HepG2 (cell line): Measurements from ENCODE around the gene MSI2. TPM values are rescaled to one million over a fixed set of nuclear protein-coding genes. Genes with fewer than 3 reads are reported as not detected.

Experiments used
- ATF7 ChIP-seq, 2 experiments: fragments of 450-650 bp in 1 of 2; sonication (generic) in 1 of 2; formaldehyde crosslinking in 1 of 2; IDR thresholded peaks; 2 replicates each; pipeline versions ENCODE4 v1.4.0 to v1.6.1; 2016 to 2020; ENCODE audit warnings: antibody characterized with exemption in 1 of 2, mild to moderate bottlenecking in 1 of 2, missing genetic modification reagents in 1 of 2
- BHLHE40 ChIP-seq: IDR thresholded peaks from 2 replicates; pipeline ENCODE4 v1.6.1; 2011; ENCODE audit warnings: low read length, improper control_type of control experiment
- CREM ChIP-seq, 2 experiments: sonication (generic) in 1 of 2; formaldehyde crosslinking in 1 of 2; IDR thresholded peaks; 2 replicates each; pipeline versions ENCODE4 v1.4.0 to v1.6.1; 2016 to 2020; ENCODE audit warnings: antibody characterized with exemption in 1 of 2, mild to moderate bottlenecking in 1 of 2, missing genetic modification reagents in 1 of 2
- ELF4 ChIP-seq: sonication (generic); formaldehyde crosslinking; IDR thresholded peaks from 2 replicates; pipeline ENCODE4 v1.5.0; 2020; ENCODE audit warnings: missing genetic modification reagents, mild to moderate bottlenecking, moderate library complexity, borderline replicate concordance
- GABPB1 ChIP-seq: IDR thresholded peaks from 2 replicates; pipeline ENCODE4 v1.6.1; 2016; ENCODE audit warnings: mild to moderate bottlenecking, missing genetic modification reagents, moderate library complexity, missing compliant biosample characterization
- GLMP ChIP-seq: sonication (generic); formaldehyde crosslinking; IDR thresholded peaks from 2 replicates; pipeline ENCODE4 v1.9.0; 2021; ENCODE audit warnings: missing genetic modification reagents, mild to moderate bottlenecking, borderline replicate concordance
- IRF2 ChIP-seq: IDR thresholded peaks from 2 replicates; pipeline ENCODE4 v1.6.1; 2018; ENCODE audit warnings: missing genetic modification reagents, missing compliant biosample characterization
- KMT2B ChIP-seq: IDR thresholded peaks from 2 replicates; pipeline ENCODE4 v1.6.1; 2016; ENCODE audit warnings: missing genetic modification reagents, missing compliant biosample characterization
- MAZ ChIP-seq, 2 experiments: sonication (generic) in 1 of 2; formaldehyde crosslinking in 1 of 2; IDR thresholded peaks; 2 replicates each; pipeline versions ENCODE4 v1.5.0 to v1.6.1; 2012 to 2020; ENCODE audit warnings: low read depth in 2 of 2, mild to moderate bottlenecking in 2 of 2, borderline replicate concordance in 1 of 2, improper control_type of control experiment in 1 of 2, low read length in 1 of 2, missing genetic modification reagents in 1 of 2, moderate library complexity in 1 of 2
- MTA3 ChIP-seq: sonication (generic); formaldehyde crosslinking; IDR thresholded peaks from 2 replicates; pipeline ENCODE4 v1.4.0; 2020; ENCODE audit warnings: missing genetic modification reagents
- MXD4 ChIP-seq: IDR thresholded peaks from 2 replicates; pipeline ENCODE4 v1.6.1; 2016; ENCODE audit warnings: mild to moderate bottlenecking, missing biosample characterization, missing genetic modification reagents
- NR2F1 ChIP-seq, 2 experiments: fragments of 450-650 bp in 1 of 2; formaldehyde crosslinking in 1 of 2; IDR thresholded peaks; 2 replicates each; pipeline versions ENCODE4 v1.5.0 to v1.6.1; 2016 to 2020; ENCODE audit warnings: mild to moderate bottlenecking in 1 of 2, missing compliant biosample characterization in 1 of 2, missing genetic modification reagents in 1 of 2, moderate library complexity in 1 of 2
- PHF21A ChIP-seq: sonication (generic); formaldehyde crosslinking; IDR thresholded peaks from 2 replicates; pipeline ENCODE4 v1.5.0; 2020; ENCODE audit warnings: mild to moderate bottlenecking, missing genetic modification reagents
- POGZ ChIP-seq: sonication (generic); formaldehyde crosslinking; IDR thresholded peaks from 2 replicates; pipeline ENCODE4 v1.4.0; 2020; ENCODE audit warnings: mild to moderate bottlenecking, missing genetic modification reagents
- POLR2AphosphoS2 ChIP-seq: IDR thresholded peaks from 2 replicates; pipeline ENCODE4 v1.6.1; 2011; ENCODE audit warnings: low read depth, low read length, improper control_type of control experiment
- SRF ChIP-seq: IDR thresholded peaks from 2 replicates; pipeline ENCODE4 v1.6.1; 2011; ENCODE audit warnings: mild to moderate bottlenecking, low read depth, low read length, moderate library complexity
- STAT5B ChIP-seq: sonication (generic); formaldehyde crosslinking; IDR thresholded peaks from 2 replicates; pipeline ENCODE4 v1.4.0; 2020; ENCODE audit warnings: missing genetic modification reagents
- USF2 ChIP-seq, 2 experiments: sonication (generic) in 1 of 2; formaldehyde crosslinking in 1 of 2; IDR thresholded peaks; 2 replicates each; pipeline versions ENCODE4 v1.5.1 to v1.6.1; 2011 to 2020; ENCODE audit warnings: borderline replicate concordance in 1 of 2, low read depth in 1 of 2, low read length in 1 of 2, mild to moderate bottlenecking in 1 of 2, missing genetic modification reagents in 1 of 2, moderate library complexity in 1 of 2
- XRCC5 ChIP-seq: fragments of 200-400 bp; formaldehyde crosslinking; optimal IDR thresholded peaks from 2 replicates; pipeline ENCODE3; 2017; ENCODE audit warnings: mild to moderate bottlenecking, low read length
- ZNF207 ChIP-seq: fragments of 450-650 bp; IDR thresholded peaks from 2 replicates; pipeline ENCODE4 v1.6.1; 2016; ENCODE audit warnings: antibody characterized with exemption, borderline replicate concordance
- ZNF616 ChIP-seq: sonication (generic); formaldehyde crosslinking; IDR thresholded peaks from 2 replicates; pipeline ENCODE4 v1.5.0; 2020; ENCODE audit warnings: low read depth, mild to moderate bottlenecking, missing genetic modification reagents
- ZNF737 ChIP-seq: sonication (generic); formaldehyde crosslinking; IDR thresholded peaks from 2 replicates; pipeline ENCODE4 v1.5.0; 2020; ENCODE audit warnings: missing genetic modification reagents, mild to moderate bottlenecking, borderline replicate concordance
- polyA plus RNA-seq, 8 experiments: library from polyadenylated mRNA; depleted of rRNA in 3 of 8; stranded (reverse) in 7 of 8; unstranded in 1 of 8; fragments of >200 nt; fragmentation: Illumina TruSeq in 4 of 8; extraction: Trizol in 4 of 8; gene quantifications; 2 replicates each; pipeline versions ENCODE4 v1.2.1 to v1.2.3, GENCODE V29; 2011 to 2016; ENCODE audit warnings: low read depth in 4 of 8, missing spikeins in 1 of 8, mixed read lengths in 1 of 8; ENCODE audit not compliant: insufficient read depth in 1 of 8
- total RNA-seq, 5 experiments: library from RNA; depleted of rRNA; stranded (reverse); fragments of >200 nt; fragmentation: Illumina TruSeq; extraction: Trizol; gene quantifications; 2 replicates each; pipeline ENCODE4 v1.2.3, GENCODE V29; 2016; ENCODE audit warnings: low read depth in 1 of 5
- TF ChIP-seq, protein P1 (sequence below): sonication (generic); formaldehyde crosslinking; IDR thresholded peaks from 2 replicates; pipeline ENCODE4 v1.8.0; 2022; ENCODE audit warnings: missing genetic modification reagents, mild to moderate bottlenecking, moderate library complexity, borderline replicate concordance
- TF ChIP-seq, protein P2 (sequence below): sonication (generic); formaldehyde crosslinking; IDR thresholded peaks from 2 replicates; pipeline ENCODE4 v1.8.1; 2022; ENCODE audit warnings: mild to moderate bottlenecking, missing genetic modification reagents

MSI2 gene
- total and polyA plus RNA-seq, 2 of the 13 experiments (the other 11 are each of a cell fraction or from before 2014, with no cell fraction given): 77.5 to 78.4 TPM

- TF ChIP-seq GABPB1 (peak; percentile 78), MXD4 (CRISPR knock-in tag) (peak; percentile 80), POGZ (CRISPR knock-in tag) (peak; percentile 83), STAT5B (no peak), MTA3 (CRISPR knock-in tag) (no peak), USF2 (IDR thresholded peaks at IDR 0.05; ENCODE audit: low read depth, low read length) (peak; percentile 44), USF2 (CRISPR knock-in tag; IDR thresholded peaks at IDR 0.05; ENCODE audit: borderline replicate concordance) (peak; percentile 70; the same call in 1 of the 2 replicates), IRF2 (CRISPR knock-in tag) (peak; percentile 19; the same call in 1 of the 2 replicates), ATF7 (IDR thresholded peaks at IDR 0.05) (no peak), ATF7 (CRISPR knock-in tag; IDR thresholded peaks at IDR 0.05) (no peak), ZNF737 (CRISPR knock-in tag) (no peak), GLMP (no peak), KMT2B (CRISPR knock-in tag) (no peak), POLR2AphosphoS2 (no peak), ZNF616 (no peak), XRCC5 (no peak), PHF21A (no peak), CREM (IDR thresholded peaks at IDR 0.05) (no peak), CREM (CRISPR knock-in tag; IDR thresholded peaks at IDR 0.05) (no peak), MAZ (IDR thresholded peaks at IDR 0.05; ENCODE audit: borderline replicate concordance, low read depth, low read length) (no peak), MAZ (CRISPR knock-in tag; IDR thresholded peaks at IDR 0.05; ENCODE audit: low read depth) (no peak), NR2F1 (CRISPR knock-in tag; IDR thresholded peaks at IDR 0.05) (no peak), ELF4 (CRISPR knock-in tag) (no peak), SRF (no peak), ZNF207 (no peak), BHLHE40 (no peak)
- TF ChIP-seq, protein P1, sequence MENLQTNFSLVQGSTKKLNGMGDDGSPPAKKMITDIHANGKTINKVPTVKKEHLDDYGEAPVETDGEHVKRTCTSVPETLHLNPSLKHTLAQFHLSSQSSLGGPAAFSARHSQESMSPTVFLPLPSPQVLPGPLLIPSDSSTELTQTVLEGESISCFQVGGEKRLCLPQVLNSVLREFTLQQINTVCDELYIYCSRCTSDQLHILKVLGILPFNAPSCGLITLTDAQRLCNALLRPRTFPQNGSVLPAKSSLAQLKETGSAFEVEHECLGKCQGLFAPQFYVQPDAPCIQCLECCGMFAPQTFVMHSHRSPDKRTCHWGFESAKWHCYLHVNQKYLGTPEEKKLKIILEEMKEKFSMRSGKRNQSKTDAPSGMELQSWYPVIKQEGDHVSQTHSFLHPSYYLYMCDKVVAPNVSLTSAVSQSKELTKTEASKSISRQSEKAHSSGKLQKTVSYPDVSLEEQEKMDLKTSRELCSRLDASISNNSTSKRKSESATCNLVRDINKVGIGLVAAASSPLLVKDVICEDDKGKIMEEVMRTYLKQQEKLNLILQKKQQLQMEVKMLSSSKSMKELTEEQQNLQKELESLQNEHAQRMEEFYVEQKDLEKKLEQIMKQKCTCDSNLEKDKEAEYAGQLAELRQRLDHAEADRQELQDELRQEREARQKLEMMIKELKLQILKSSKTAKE: no peak
- TF ChIP-seq, protein P2, sequence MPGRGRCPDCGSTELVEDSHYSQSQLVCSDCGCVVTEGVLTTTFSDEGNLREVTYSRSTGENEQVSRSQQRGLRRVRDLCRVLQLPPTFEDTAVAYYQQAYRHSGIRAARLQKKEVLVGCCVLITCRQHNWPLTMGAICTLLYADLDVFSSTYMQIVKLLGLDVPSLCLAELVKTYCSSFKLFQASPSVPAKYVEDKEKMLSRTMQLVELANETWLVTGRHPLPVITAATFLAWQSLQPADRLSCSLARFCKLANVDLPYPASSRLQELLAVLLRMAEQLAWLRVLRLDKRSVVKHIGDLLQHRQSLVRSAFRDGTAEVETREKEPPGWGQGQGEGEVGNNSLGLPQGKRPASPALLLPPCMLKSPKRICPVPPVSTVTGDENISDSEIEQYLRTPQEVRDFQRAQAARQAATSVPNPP: no peak
Observed at GRCh38 chr17:57293077-57293476, 36.8 kb downstream of the MSI2 start (continued).
